ENCODE data around the gene HPS3.

The HPS3 gene

GRCh38 chr3:149145356-149145755 is 15.9 kb downstream of the HPS3 start:
- peaks cover 27% of the 10 kb centered on the region for H3K36me3 Mint-ChIP-seq (ENCODE audit: low read depth)
- H3K4me3 Mint-ChIP-seq = peak overlapping the region; percentile 48
- H3K4me1 Mint-ChIP-seq (ENCODE audit: low read depth) = peaks cover 23% of the 10 kb centered on the region
- H3K27ac Mint-ChIP-seq = no peak overlapping the region
- H3K9me3 Mint-ChIP-seq = no peaks in the 10 kb centered on the region
- H3K27me3 Mint-ChIP-seq = no peaks in the 10 kb centered on the region
- intact Hi-C loops (cut with micrococcal nuclease) = loop anchor here (10.0 kb wide), 1 partner anchor 669 kb away; the partner anchor contains the start of gene RNF13

GRCh38 chr3:149145974-149146373 is 16.5 kb downstream of the HPS3 start:
- Mint-ChIP-seq H3K36me3 (ENCODE audit: low read depth) (peaks cover 26% of the 10 kb centered on the region), H3K4me3 (no peak overlapping the region), H3K27ac (no peak overlapping the region), H3K27me3 (no peaks in the 10 kb centered on the region), H3K4me1 (ENCODE audit: low read depth) (peaks cover 22% of the 10 kb centered on the region), H3K9me3 (no peaks in the 10 kb centered on the region)
- intact Hi-C loops (cut with micrococcal nuclease) = loop anchor here (2.0 to 10.0 kb wide), 2 partner anchors 17 to 669 kb away; partner anchors contain the start of genes HPS3 and RNF13

DNA sequence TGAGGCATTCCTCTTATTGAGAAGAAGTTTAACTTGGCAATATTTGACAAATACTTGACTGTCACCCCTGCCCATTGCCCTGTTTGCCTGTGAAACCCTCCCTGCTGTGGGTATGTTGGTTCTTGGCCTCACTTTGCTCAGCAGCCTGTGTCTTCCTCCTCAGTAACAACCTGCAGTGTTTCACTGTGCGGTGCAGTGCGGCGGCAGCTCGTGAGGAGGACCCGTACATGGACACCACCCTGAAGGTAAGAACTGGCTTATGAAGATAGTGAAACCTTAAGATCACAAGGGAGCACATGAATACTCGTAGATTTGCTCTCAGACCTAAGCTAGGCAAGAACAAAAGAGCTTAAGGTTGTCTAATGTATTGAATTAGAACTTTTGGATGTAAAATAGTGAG is 21.0 kb downstream of the HPS3 start:
- Mint-ChIP-seq H3K27ac (no peak overlapping the region), H3K9me3 (no peaks in the 10 kb centered on the region), H3K36me3 (ENCODE audit: low read depth) (peaks cover 35% of the 10 kb centered on the region), H3K4me3 (no peak overlapping the region), H3K27me3 (no peaks in the 10 kb centered on the region), H3K4me1 (ENCODE audit: low read depth) (peaks cover 17% of the 10 kb centered on the region)
- intact Hi-C loops (cut with micrococcal nuclease) = no loop called here

DNA sequence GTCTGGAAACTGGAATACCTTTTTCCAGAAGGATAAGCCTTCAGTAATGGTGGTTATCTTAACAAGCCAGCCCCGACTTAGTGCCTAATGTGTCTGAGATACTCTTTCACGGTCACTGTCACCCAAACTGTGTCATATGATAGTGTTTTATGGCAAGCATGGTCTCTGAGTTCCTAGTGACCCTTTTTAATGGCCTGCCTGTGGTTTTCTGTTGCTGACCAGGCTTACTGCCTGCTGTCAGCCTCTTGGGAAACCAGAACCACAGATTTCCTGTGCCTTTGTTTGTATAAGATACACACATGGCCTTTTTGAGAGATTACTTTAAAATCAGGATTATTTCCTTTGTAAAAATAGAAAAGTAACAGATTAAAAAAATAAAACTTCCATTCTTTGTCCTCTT is 22.4 kb downstream of the HPS3 start:
- H3K9me3 Mint-ChIP-seq = no peaks in the 10 kb centered on the region
- peaks cover 48% of the 10 kb centered on the region for H3K36me3 Mint-ChIP-seq (ENCODE audit: low read depth)
- no peaks in the 10 kb centered on the region for H3K27me3 Mint-ChIP-seq
- peak overlapping the region; percentile 27 for H3K27ac Mint-ChIP-seq
- H3K4me3 Mint-ChIP-seq = no peak overlapping the region
- intact Hi-C loops (cut with micrococcal nuclease) = no loop called here
- peaks cover 17% of the 10 kb centered on the region for H3K4me1 Mint-ChIP-seq (ENCODE audit: low read depth)

DNA sequence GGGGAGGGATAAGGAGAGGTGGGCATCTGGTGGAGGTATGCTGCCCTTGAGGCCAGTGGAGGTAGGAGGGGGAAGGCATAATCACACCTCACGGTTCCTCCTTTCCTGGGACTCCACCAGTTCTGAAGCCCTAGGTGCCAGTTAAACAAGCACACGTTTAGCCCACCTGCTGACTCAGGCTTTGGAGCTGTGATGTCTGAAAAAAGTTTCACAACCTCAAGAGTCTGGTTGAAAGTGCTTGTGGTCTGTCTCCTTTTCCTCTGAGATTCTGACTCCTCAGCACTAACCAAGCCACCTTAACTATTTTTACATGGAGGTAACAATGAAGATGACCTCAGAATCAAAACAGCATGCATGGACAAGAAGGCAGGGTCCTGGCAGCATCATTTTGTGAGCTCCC is 23.0 kb downstream of the HPS3 start:
- peaks cover 53% of the 10 kb centered on the region for H3K36me3 Mint-ChIP-seq (ENCODE audit: low read depth)
- H3K4me3 Mint-ChIP-seq = no peak overlapping the region
- peak overlapping the region; percentile 27 for H3K27ac Mint-ChIP-seq
- H3K4me1 Mint-ChIP-seq (ENCODE audit: low read depth) = peaks cover 17% of the 10 kb centered on the region
- H3K9me3 Mint-ChIP-seq = no peaks in the 10 kb centered on the region
- no peaks in the 10 kb centered on the region for H3K27me3 Mint-ChIP-seq
- intact Hi-C loops (cut with micrococcal nuclease) = no loop called here

DNA sequence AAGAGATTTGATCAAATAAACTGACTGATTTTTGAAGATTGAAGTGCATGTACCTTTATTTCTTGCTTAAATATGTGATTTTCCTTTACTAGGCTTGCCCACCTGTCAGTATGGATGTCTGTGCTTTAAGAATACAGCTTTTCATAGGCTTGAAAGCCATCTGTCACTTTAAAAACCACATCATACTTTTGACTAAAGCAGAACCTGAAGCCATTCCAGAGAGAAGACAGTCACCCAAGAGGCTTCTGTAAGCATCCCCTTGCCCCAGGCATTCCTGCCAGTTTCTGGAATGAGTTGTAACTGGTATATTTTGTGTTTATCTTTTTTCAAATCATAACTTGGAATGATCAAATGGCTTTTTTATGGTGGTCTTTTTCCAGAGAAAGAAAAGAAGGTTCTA is 24.0 kb downstream of the HPS3 start:
- Mint-ChIP-seq H3K4me1 (ENCODE audit: low read depth) (peaks cover 17% of the 10 kb centered on the region), H3K36me3 (ENCODE audit: low read depth) (peaks cover 60% of the 10 kb centered on the region), H3K4me3 (no peak overlapping the region), H3K27ac (no peak overlapping the region), H3K9me3 (no peaks in the 10 kb centered on the region), H3K27me3 (no peaks in the 10 kb centered on the region)
- intact Hi-C loops (cut with micrococcal nuclease) = no loop called here

DNA sequence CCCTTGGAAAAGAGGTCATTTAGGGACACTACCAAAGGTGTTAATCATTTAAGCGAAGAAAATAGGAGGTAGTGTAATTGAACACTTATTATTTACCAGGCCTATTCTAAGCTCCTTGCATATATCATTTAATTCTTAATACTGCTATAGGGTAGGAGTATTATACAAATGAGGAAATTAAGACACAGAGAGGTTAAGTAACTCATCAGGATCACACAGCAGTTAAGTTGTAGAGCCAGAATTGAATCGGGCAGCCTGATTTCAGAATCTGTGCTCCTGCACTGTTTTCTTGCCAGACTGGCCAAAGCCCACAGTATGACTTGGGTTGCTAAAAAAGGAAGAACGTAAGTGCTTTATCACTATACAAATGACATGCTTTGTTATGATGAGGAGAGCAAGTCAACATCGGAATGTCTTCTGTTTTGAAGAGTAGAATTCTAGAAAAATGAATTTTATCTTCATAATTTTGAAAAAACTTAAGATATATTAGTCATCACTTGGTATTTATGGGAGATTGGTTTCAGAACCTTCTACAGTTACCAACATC is 31.4 kb downstream of the HPS3 start:
- H3K4me3 Mint-ChIP-seq = no peak overlapping the region
- no peaks in the 10 kb centered on the region for H3K9me3 Mint-ChIP-seq
- no peak overlapping the region for H3K27ac Mint-ChIP-seq
- no peaks in the 10 kb centered on the region for H3K4me1 Mint-ChIP-seq (ENCODE audit: low read depth)
- peaks cover 85% of the 10 kb centered on the region for H3K36me3 Mint-ChIP-seq (ENCODE audit: low read depth)
- H3K27me3 Mint-ChIP-seq = no peaks in the 10 kb centered on the region
- intact Hi-C loops (cut with micrococcal nuclease) = no loop called here

- intact Hi-C loops (cut with micrococcal nuclease) = no loop called here
- Mint-ChIP-seq H3K27ac (no peak overlapping the region), H3K4me3 (no peak overlapping the region), H3K36me3 (ENCODE audit: low read depth) (peaks cover 80% of the 10 kb centered on the region), H3K27me3 (no peaks in the 10 kb centered on the region), H3K9me3 (no peaks in the 10 kb centered on the region), H3K4me1 (ENCODE audit: low read depth) (no peaks in the 10 kb centered on the region)
These were observed 32.6 kb downstream of the HPS3 start for GRCh38 chr3:149162007-149162406.

- intact Hi-C loops (cut with micrococcal nuclease) = no loop called here
- H3K36me3 Mint-ChIP-seq (ENCODE audit: low read depth) = peaks cover 84% of the 10 kb centered on the region
These were observed 33.6 kb downstream of the HPS3 start for GRCh38 chr3:149163066-149163465.

DNA sequence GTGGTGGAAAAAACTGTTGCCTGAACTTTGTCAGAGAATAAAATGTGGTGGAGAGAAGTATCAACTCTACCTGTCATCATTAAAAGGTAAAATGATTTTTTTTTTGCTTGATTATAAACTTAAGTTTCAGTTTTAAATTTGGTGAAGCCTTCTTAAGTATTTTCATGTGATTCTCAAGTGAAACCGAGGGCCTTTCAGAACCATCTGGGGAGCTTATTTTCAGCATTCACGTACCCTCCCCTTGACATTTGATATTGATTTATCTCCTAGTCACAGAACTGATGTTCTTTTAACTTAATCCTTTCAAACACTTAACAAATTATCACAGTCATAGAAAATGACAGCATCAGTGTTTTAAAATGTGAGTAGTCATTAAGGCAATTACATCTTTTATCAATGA is 38.5 kb downstream of the HPS3 start:
- Mint-ChIP-seq H3K36me3 (ENCODE audit: low read depth) (peaks cover 82% of the 10 kb centered on the region), H3K4me1 (ENCODE audit: low read depth) (no peaks in the 10 kb centered on the region), H3K27me3 (no peaks in the 10 kb centered on the region), H3K9me3 (no peaks in the 10 kb centered on the region), H3K27ac (no peak overlapping the region), H3K4me3 (no peak overlapping the region)
- intact Hi-C loops (cut with micrococcal nuclease) = no loop called here

More at GRCh38 chr3:149163066-149163465, 33.6 kb downstream of the HPS3 start:
- no peaks in the 10 kb centered on the region for H3K27me3 Mint-ChIP-seq
- H3K4me3 Mint-ChIP-seq = no peak overlapping the region
- no peaks in the 10 kb centered on the region for H3K4me1 Mint-ChIP-seq (ENCODE audit: low read depth)
- H3K27ac Mint-ChIP-seq = no peak overlapping the region
- no peaks in the 10 kb centered on the region for H3K9me3 Mint-ChIP-seq

- Mint-ChIP-seq H3K4me1 (ENCODE audit: low read depth) (no peaks in the 10 kb centered on the region), H3K36me3 (ENCODE audit: low read depth) (peaks cover 87% of the 10 kb centered on the region), H3K27me3 (no peaks in the 10 kb centered on the region), H3K27ac (no peak overlapping the region), H3K4me3 (no peak overlapping the region), H3K9me3 (no peaks in the 10 kb centered on the region)
- intact Hi-C loops (cut with micrococcal nuclease) = no loop called here
These were observed 41.2 kb downstream of the HPS3 start for GRCh38 chr3:149170672-149171071.

- Mint-ChIP-seq H3K9me3 (no peaks in the 10 kb centered on the region), H3K4me1 (ENCODE audit: low read depth) (peaks cover 6% of the 10 kb centered on the region), H3K4me3 (no peak overlapping the region), H3K27ac (no peak overlapping the region), H3K36me3 (ENCODE audit: low read depth) (peaks cover 71% of the 10 kb centered on the region), H3K27me3 (no peaks in the 10 kb centered on the region)
- intact Hi-C loops (cut with micrococcal nuclease) = no loop called here
These were observed 45.5 kb downstream of the HPS3 start for GRCh38 chr3:149174901-149175300.

DNA sequence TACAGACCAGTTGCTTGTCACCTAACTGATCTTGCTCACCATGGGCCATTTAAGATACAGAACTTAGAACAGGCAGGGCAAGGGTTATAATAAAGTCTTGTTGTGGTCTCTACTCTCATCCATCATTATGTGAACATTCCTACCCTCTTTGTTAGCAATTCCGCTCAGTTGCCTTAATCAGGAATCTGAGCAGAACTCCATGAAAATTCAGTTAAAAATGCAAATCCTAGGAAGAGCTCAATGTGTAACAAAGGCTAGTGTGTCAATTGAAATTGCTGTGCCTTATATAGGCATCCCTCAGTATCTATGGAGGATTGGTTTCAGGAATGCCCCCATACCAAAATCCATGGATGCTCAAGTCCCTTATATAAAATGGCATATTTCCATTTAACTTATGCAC is 47.7 kb downstream of the HPS3 start:
- Mint-ChIP-seq H3K9me3 (no peaks in the 10 kb centered on the region), H3K36me3 (ENCODE audit: low read depth) (peaks cover 51% of the 10 kb centered on the region), H3K4me1 (ENCODE audit: low read depth) (peaks cover 6% of the 10 kb centered on the region), H3K27ac (no peak overlapping the region), H3K27me3 (no peaks in the 10 kb centered on the region), H3K4me3 (no peak overlapping the region)
- intact Hi-C loops (cut with micrococcal nuclease) = no loop called here

GRCh38 chr3:149179220-149179619 is 49.8 kb downstream of the HPS3 start:
- H3K27ac Mint-ChIP-seq = no peak overlapping the region

DNA sequence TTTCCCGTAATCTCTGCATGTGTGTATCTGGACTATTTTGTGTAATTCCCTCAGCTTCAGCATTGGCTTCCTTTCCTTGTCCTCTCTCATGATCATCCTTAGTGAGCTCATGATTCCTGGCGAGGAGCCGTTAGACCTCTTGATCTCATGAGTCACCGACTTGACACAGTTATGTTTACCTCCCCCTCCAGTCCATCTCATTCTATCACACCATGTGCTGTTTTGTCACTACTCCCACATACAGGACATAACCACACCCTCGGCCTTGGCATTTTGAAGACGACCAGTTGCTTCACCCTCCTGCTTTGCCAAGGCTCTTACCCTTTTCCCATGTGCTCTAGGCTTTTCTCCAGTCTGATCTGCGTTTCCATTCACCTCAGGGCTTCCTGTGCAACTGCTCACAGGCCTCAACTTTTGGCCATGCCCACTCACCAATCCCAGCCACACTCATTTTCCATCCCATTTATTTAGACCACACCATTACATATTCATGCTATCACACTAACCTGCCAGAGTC is 50.7 kb downstream of the HPS3 start:
- H3K4me3 Mint-ChIP-seq = no peak overlapping the region
- H3K4me1 Mint-ChIP-seq (ENCODE audit: low read depth) = peaks cover 6% of the 10 kb centered on the region
- peaks cover 33% of the 10 kb centered on the region for H3K36me3 Mint-ChIP-seq (ENCODE audit: low read depth)
- no peak overlapping the region for H3K27ac Mint-ChIP-seq
- H3K27me3 Mint-ChIP-seq = no peaks in the 10 kb centered on the region
- no peaks in the 10 kb centered on the region for H3K9me3 Mint-ChIP-seq
- intact Hi-C loops (cut with micrococcal nuclease) = no loop called here

More at GRCh38 chr3:149179220-149179619, 49.8 kb downstream of the HPS3 start:
- no peaks in the 10 kb centered on the region for H3K9me3 Mint-ChIP-seq
- H3K4me3 Mint-ChIP-seq = no peak overlapping the region
- peaks cover 33% of the 10 kb centered on the region for H3K36me3 Mint-ChIP-seq (ENCODE audit: low read depth)
- no peaks in the 10 kb centered on the region for H3K27me3 Mint-ChIP-seq
- H3K4me1 Mint-ChIP-seq (ENCODE audit: low read depth) = peaks cover 6% of the 10 kb centered on the region
- intact Hi-C loops (cut with micrococcal nuclease) = no loop called here

Measured in dendritic cell treated with granulocyte-macrophage colony-stimulating factor and Interleukin-4, amounts not matched to agents 40 ng/mL and 50 ng/mL, for 4 days (primary cell).